HepG2 (cell line): ENCODE results near the gene DMRTB1. TPM values are rescaled to one million over a fixed set of nuclear protein-coding genes. Genes with fewer than 3 reads are reported as not detected.

Experiments used
- ATAC-seq: fragments of 200-7000 bp; cut with Tn5 transposase; 3 replicates; pipeline ENCODE4 v1.9.1; 2020; ENCODE audit warnings: mild to moderate bottlenecking, moderate library complexity
- BruUV-seq: library from RNA; stranded (reverse); fragments of 400-500 nt; replicated peaks from 2 replicates; lab custom pipeline; 2021; lab: Mats Ljungman, UMichigan
- CTCF ChIA-PET: fragments of 300-600 bp; formaldehyde crosslinking; extraction: SDS; loops from one replicate; lab custom pipeline; 2021; ENCODE audit warnings: low total read pairs, inconsistent platforms, low intra/inter-chr PET ratio; lab: Yijun Ruan, JAX
- POLR2A ChIA-PET: fragments of 350-600 bp; sonication (Branson Sonifier 250); formaldehyde crosslinking; loops from one replicate; lab custom pipeline; 2020; ENCODE audit warnings: antibody characterized with exemption, inconsistent platforms; lab: Yijun Ruan, JAX
- DNase-seq: peaks from one replicate; pipeline ENCODE4 v3.0.0-alpha.2; 2015; ENCODE audit warnings: low spot score
- FAIRE-seq: peaks from 3 replicates; lab custom pipeline; 2011; peaks lifted over from hg19 to GRCh38; lab: Jason Lieb, UNC
- H2AFZ ChIP-seq: one replicate; pipeline ENCODE4 v1.6.1; 2011; ENCODE audit warnings: low read length, inconsistent platforms
- H3K27ac ChIP-seq: fragments of 300-600 bp; 3 replicates; pipeline ENCODE4 v1.8.0; 2011; ENCODE audit warnings: mixed run types, mild to moderate bottlenecking, mixed read lengths, low read length, inconsistent platforms; ENCODE audit not compliant: insufficient read depth; ENCODE audit errors: extremely low read length
- H3K27me3 ChIP-seq, 2 experiments: fragments of 200-600 bp in 1 of 2; 2 replicates in 1 of 2; 3 replicates in 1 of 2; pipeline versions ENCODE4 v1.6.0 to v1.8.0; 2011; ENCODE audit warnings: low read length in 2 of 2, mild to moderate bottlenecking in 2 of 2, moderate library complexity in 2 of 2, inconsistent platforms in 1 of 2; ENCODE audit not compliant: insufficient read depth in 2 of 2, control insufficient read depth in 1 of 2
- H3K36me3 ChIP-seq, 2 experiments: fragments of 200-600 bp in 1 of 2; replicated peaks in 1 of 2; 2 replicates in 1 of 2; 3 replicates in 1 of 2; pipeline versions ENCODE4 v1.5.1 to v1.8.0; 2011; ENCODE audit warnings: low read length in 2 of 2, inconsistent platforms in 1 of 2; ENCODE audit not compliant: insufficient read depth in 2 of 2, control insufficient read depth in 1 of 2
- H3K4me1 ChIP-seq: 2 replicates; pipeline ENCODE4 v1.5.1; 2012; ENCODE audit warnings: low read length, inconsistent platforms; ENCODE audit not compliant: insufficient read depth
- H3K4me2 ChIP-seq: 2 replicates; pipeline ENCODE4 v1.6.0; 2011; ENCODE audit warnings: low read depth, low read length, inconsistent platforms
- H3K4me3 ChIP-seq, 3 experiments: fragments of 200-600 bp in 1 of 3; sonication (generic), shearing (Covaris generic) in 1 of 3; replicated peaks in 1 of 3; 2 replicates each; pipeline ENCODE4 v1.5.1; 2011 to 2016; ENCODE audit warnings: low read length in 3 of 3, inconsistent platforms in 2 of 3, low read depth in 2 of 3, mild to moderate bottlenecking in 2 of 3, control low read depth in 1 of 3, mixed read lengths in 1 of 3; ENCODE audit not compliant: insufficient read depth in 1 of 3
- H3K79me2 ChIP-seq: one replicate; pipeline ENCODE4 v1.6.1; 2011; ENCODE audit warnings: low read length, inconsistent platforms; ENCODE audit not compliant: insufficient read depth
- H3K9ac ChIP-seq: 2 replicates; pipeline ENCODE4 v1.6.0; 2011; ENCODE audit warnings: mild to moderate bottlenecking, low read depth, low read length, inconsistent platforms; ENCODE audit not compliant: insufficient read depth
- H3K9me3 ChIP-seq: 2 replicates; pipeline ENCODE4 v1.5.1; 2012; ENCODE audit warnings: mild to moderate bottlenecking, low read length
- H4K20me1 ChIP-seq: 2 replicates; pipeline ENCODE4 v1.6.0; 2011; ENCODE audit warnings: inconsistent platforms, mild to moderate bottlenecking, low read length, moderate library complexity; ENCODE audit not compliant: insufficient read depth
- DMTF1 ChIP-seq: sonication (generic); formaldehyde crosslinking; IDR thresholded peaks from 2 replicates; pipeline ENCODE4 v1.4.0; 2020; ENCODE audit warnings: mild to moderate bottlenecking, missing genetic modification reagents
- GZF1 ChIP-seq: sonication (generic); formaldehyde crosslinking; IDR thresholded peaks from 2 replicates; pipeline ENCODE4 v1.5.1; 2020; ENCODE audit warnings: mild to moderate bottlenecking, missing genetic modification reagents
- HNRNPLL ChIP-seq: fragments of 200-400 bp; formaldehyde crosslinking; IDR thresholded peaks from 2 replicates; pipeline ENCODE4 v1.6.1; 2017; ENCODE audit warnings: mild to moderate bottlenecking, low read depth, low read length; ENCODE audit not compliant: poor library complexity, severe bottlenecking
- IRF2 ChIP-seq: IDR thresholded peaks from 2 replicates; pipeline ENCODE4 v1.6.1; 2018; ENCODE audit warnings: missing genetic modification reagents, missing compliant biosample characterization
- NR2C2 ChIP-seq: sonication (generic); formaldehyde crosslinking; IDR thresholded peaks from 2 replicates; pipeline ENCODE4 v1.4.0; 2020; ENCODE audit warnings: missing genetic modification reagents, mild to moderate bottlenecking, moderate library complexity, borderline replicate concordance
- POLR2AphosphoS2 ChIP-seq: IDR thresholded peaks from 2 replicates; pipeline ENCODE4 v1.6.1; 2011; ENCODE audit warnings: low read depth, low read length, improper control_type of control experiment
- SNRNP70 ChIP-seq: fragments of 200-400 bp; formaldehyde crosslinking; IDR thresholded peaks from 2 replicates; pipeline ENCODE4 v1.6.1; 2017; ENCODE audit warnings: mild to moderate bottlenecking, low read depth, low read length, moderate library complexity
- STAG1 ChIP-seq: sonication (generic); formaldehyde crosslinking; IDR thresholded peaks from 2 replicates; pipeline ENCODE4 v1.4.0; 2020; ENCODE audit warnings: missing genetic modification reagents
- THAP11 ChIP-seq: IDR thresholded peaks from 2 replicates; pipeline ENCODE4 v1.6.1; 2016; ENCODE audit warnings: missing biosample characterization, missing genetic modification reagents
- THRA ChIP-seq: sonication (generic); formaldehyde crosslinking; IDR thresholded peaks from 2 replicates; pipeline ENCODE4 v1.4.0; 2020; ENCODE audit warnings: missing genetic modification reagents, borderline replicate concordance
- XBP1 ChIP-seq: sonication (generic); formaldehyde crosslinking; IDR thresholded peaks from 2 replicates; pipeline ENCODE4 v1.5.0; 2020; ENCODE audit warnings: missing genetic modification reagents
- ZFP36L2 ChIP-seq: sonication (generic); formaldehyde crosslinking; IDR thresholded peaks from 2 replicates; pipeline ENCODE4 v1.4.0; 2020; ENCODE audit warnings: missing genetic modification reagents
- ZNF451 ChIP-seq: sonication (generic); formaldehyde crosslinking; IDR thresholded peaks from 2 replicates; pipeline ENCODE4 v1.5.0; 2020; ENCODE audit warnings: mild to moderate bottlenecking, missing genetic modification reagents
- ZSCAN30 ChIP-seq: sonication (generic); formaldehyde crosslinking; IDR thresholded peaks from 2 replicates; pipeline ENCODE4 v1.5.0; 2020; ENCODE audit warnings: mild to moderate bottlenecking, missing genetic modification reagents
- WGBS: methylation state at CpG from one replicate; pipeline ENCODE4 v1.1.6; 2017; ENCODE audit warnings: low lambda C conversion rate; 5-methylcytosine and 5-hydroxymethylcytosine counted together
- in situ Hi-C: cut with HindIII; loops from 2 replicates; pipeline ENCODE4 v1.10.0; 2017; ENCODE audit warnings: low pct_unique_long_range_greater_than_20kb; ENCODE audit not compliant: extremely low pct_ligation_motif_present
- intact Hi-C: fragments of 100-400 bp; cut with micrococcal nuclease; formaldehyde crosslinking; loops from one replicate; pipeline ENCODE4 v1.10.0; 2022; ENCODE audit not compliant: unreplicated experiment
- polyA plus RNA-seq, 8 experiments: library from polyadenylated mRNA; depleted of rRNA in 3 of 8; stranded (reverse) in 7 of 8; unstranded in 1 of 8; fragments of >200 nt; fragmentation: Illumina TruSeq in 4 of 8; extraction: Trizol in 4 of 8; gene quantifications; 2 replicates each; pipeline versions ENCODE4 v1.2.1 to v1.2.3, GENCODE V29; 2011 to 2016; ENCODE audit warnings: low read depth in 4 of 8, missing spikeins in 1 of 8, mixed read lengths in 1 of 8; ENCODE audit not compliant: insufficient read depth in 1 of 8
- total RNA-seq, 5 experiments: library from RNA; depleted of rRNA; stranded (reverse); fragments of >200 nt; fragmentation: Illumina TruSeq; extraction: Trizol; gene quantifications; 2 replicates each; pipeline ENCODE4 v1.2.3, GENCODE V29; 2016; ENCODE audit warnings: low read depth in 1 of 5
- TF ChIP-seq, protein P1 (sequence below): sonication (generic); formaldehyde crosslinking; IDR thresholded peaks from 2 replicates; pipeline ENCODE4 v1.4.0; 2020; ENCODE audit warnings: missing genetic modification reagents; ENCODE audit errors: not compliant biosample characterization
- TF ChIP-seq, protein P2 (sequence below): sonication (generic); formaldehyde crosslinking; conservative IDR thresholded peaks from 2 replicates; pipeline ENCODE4 v1.8.0; 2022; ENCODE audit warnings: missing genetic modification reagents
- TF ChIP-seq, protein P3 (sequence below): sonication (generic); formaldehyde crosslinking; IDR thresholded peaks from 2 replicates; pipeline ENCODE4 v1.5.1; 2020; ENCODE audit warnings: mild to moderate bottlenecking, missing genetic modification reagents, borderline replicate concordance

The DMRTB1 gene
- total and polyA plus RNA-seq, 2 of the 13 experiments (the other 11 are each of a cell fraction or from before 2014, with no cell fraction given): not detected

DNA sequence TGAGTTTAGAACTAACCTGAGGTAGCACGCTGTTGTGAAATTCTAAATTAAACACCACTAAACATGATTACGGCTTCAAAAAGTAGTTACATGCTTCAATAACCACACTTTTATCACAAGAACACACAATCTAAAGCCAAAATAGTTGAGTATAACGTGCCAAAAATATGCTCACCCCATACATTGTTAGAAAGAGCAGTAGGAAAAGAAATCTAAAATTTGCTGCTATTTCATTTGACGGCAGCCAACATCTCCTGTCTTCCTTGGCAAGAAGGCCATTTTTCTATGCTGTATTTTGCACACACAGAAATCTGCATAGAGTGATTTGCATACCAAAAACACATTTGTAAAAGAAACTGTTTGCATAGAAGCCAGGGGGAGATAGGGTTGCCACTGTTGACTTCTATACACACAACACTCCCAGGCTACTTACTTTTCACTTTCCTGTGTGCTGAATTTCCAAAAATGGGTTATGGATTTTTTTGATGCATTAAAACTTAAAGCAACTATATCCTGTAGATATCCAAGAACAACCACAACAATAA, 42.9 kb upstream of the DMRTB1 start:
- 8% methylated on average over 4 of the region's 4 CpGs for WGBS
- ChIA-PET POLR2A (no interaction called here), CTCF (no interaction called here)
- Histone ChIP-seq H3K27me3 (peaks cover 5 to 73% of the 10 kb centered on the region in 2 experiments; a peak in 3 of 5 replicates), H3K27ac (no peak overlapping the region), H3K9me3 (no peaks in the 10 kb centered on the region), H3K79me2 (no peaks in the 10 kb centered on the region), H3K4me1 (no peaks in the 10 kb centered on the region), H3K4me3 (no peak overlapping the region), H3K36me3 (no peaks in the 10 kb centered on the region), H3K9ac (no peak overlapping the region), H3K4me2 (no peak overlapping the region), H4K20me1 (no peaks in the 10 kb centered on the region), H2AFZ (no peak overlapping the region)
- intact Hi-C loops: no loop called here
- no TSS peak for BruUV-seq
- in situ Hi-C loops: no loop called here
- FAIRE-seq (no peak), DNase-seq (no peak), ATAC-seq (no peak)
- TF ChIP-seq, protein P1, sequence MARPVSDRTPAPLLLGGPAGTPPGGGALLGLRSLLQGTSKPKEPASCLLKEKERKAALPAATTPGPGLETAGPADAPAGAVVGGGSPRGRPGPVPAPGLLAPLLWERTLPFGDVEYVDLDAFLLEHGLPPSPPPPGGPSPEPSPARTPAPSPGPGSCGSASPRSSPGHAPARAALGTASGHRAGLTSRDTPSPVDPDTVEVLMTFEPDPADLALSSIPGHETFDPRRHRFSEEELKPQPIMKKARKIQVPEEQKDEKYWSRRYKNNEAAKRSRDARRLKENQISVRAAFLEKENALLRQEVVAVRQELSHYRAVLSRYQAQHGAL (CRISPR knock-in tag): no peak
- TF ChIP-seq XBP1 (CRISPR knock-in tag) (no peak), THRA (CRISPR knock-in tag) (no peak), SNRNP70 (no peak), DMTF1 (CRISPR knock-in tag) (no peak), ZFP36L2 (CRISPR knock-in tag) (no peak), POLR2AphosphoS2 (no peak), ZSCAN30 (CRISPR knock-in tag) (no peak), ZNF451 (CRISPR knock-in tag) (no peak), THAP11 (no peak), HNRNPLL (no peak), STAG1 (CRISPR knock-in tag) (no peak), NR2C2 (CRISPR knock-in tag) (no peak), IRF2 (CRISPR knock-in tag) (no peak), GZF1 (no peak)
- TF ChIP-seq, protein P2, sequence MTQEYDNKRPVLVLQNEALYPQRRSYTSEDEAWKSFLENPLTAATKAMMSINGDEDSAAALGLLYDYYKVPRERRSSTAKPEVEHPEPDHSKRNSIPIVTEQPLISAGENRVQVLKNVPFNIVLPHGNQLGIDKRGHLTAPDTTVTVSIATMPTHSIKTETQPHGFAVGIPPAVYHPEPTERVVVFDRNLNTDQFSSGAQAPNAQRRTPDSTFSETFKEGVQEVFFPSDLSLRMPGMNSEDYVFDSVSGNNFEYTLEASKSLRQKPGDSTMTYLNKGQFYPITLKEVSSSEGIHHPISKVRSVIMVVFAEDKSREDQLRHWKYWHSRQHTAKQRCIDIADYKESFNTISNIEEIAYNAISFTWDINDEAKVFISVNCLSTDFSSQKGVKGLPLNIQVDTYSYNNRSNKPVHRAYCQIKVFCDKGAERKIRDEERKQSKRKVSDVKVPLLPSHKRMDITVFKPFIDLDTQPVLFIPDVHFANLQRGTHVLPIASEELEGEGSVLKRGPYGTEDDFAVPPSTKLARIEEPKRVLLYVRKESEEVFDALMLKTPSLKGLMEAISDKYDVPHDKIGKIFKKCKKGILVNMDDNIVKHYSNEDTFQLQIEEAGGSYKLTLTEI (CRISPR knock-in tag): no peak
- TF ChIP-seq, protein P3, sequence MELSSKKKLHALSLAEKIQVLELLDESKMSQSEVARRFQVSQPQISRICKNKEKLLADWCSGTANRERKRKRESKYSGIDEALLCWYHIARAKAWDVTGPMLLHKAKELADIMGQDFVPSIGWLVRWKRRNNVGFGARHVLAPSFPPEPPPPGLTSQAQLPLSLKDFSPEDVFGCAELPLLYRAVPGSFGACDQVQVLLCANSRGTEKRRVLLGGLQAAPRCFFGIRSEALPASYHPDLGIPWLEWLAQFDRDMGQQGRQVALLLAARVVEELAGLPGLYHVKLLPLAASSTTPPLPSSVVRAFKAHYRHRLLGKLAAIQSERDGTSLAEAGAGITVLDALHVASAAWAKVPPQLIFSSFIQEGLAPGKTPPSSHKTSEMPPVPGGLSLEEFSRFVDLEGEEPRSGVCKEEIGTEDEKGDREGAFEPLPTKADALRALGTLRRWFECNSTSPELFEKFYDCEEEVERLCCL (CRISPR knock-in tag): no peak
